Measurements from ENCODE around the gene SLC23A3. TPM values are rescaled to one million over a fixed set of nuclear protein-coding genes. Genes with fewer than 3 reads are reported as not detected.

SLC23A3 gene
- total RNA-seq, 1 experiment from 2014 or later: 1.7 TPM

- CTCF ChIA-PET: interaction anchor here (1.0 to 1.5 kb wide), 2 partner anchors 17 to 96 kb away, joined by 6 read pairs; no protein-coding TSS in a partner anchor
- ATAC-seq (peak; percentile 77), DNase-seq (peak; percentile 94)
- Histone ChIP-seq H3K27ac (ENCODE audit: low read length) (peak overlapping the region; percentile 76), H3K9me3 (ENCODE audit: low read length) (no peaks in the 10 kb centered on the region), H3K9ac (ENCODE audit: low read length) (peak overlapping the region; percentile 35; the same call in 1 of the 2 replicates), H3K4me3 (ENCODE audit: low read length) (peak overlapping the region; percentile 33; the same call in 1 of the 2 replicates), H3K36me3 (ENCODE audit: low read depth, low read length) (no peaks in the 10 kb centered on the region), H3K4me2 (ENCODE audit: low read length) (peak overlapping the region; percentile 78), H4K20me1 (ENCODE audit: low read length) (0 out of 2 replicates have a peak, but pooled peaks cover 4% of the 10 kb centered on the region), H3F3A (ENCODE audit: low read length, unreplicated experiment) (peaks cover 8% of the 10 kb centered on the region), H2AFZ (ENCODE audit: low read length) (no peak overlapping the region), H3K9me2 (replicated peaks; ENCODE audit: low read length) (no peaks in the 10 kb centered on the region), H3K27me3 (ENCODE audit: low read length) (no peaks in the 10 kb centered on the region), H3K4me1 (ENCODE audit: insufficient read depth, low read length) (peaks cover 61% of the 10 kb centered on the region), H3K79me2 (ENCODE audit: low read length) (no peaks in the 10 kb centered on the region)
- POLR2A ChIA-PET (ENCODE audit: unreplicated experiment): no interaction called here
- BruUV-seq (replicated peaks): no TSS peak
- TF ChIP-seq EZH2phosphoT487 (IDR thresholded peaks at IDR 0.05; ENCODE audit: borderline replicate concordance, low read length) (peak; percentile 54; the same call in 1 of the 2 replicates), EZH2 (IDR thresholded peaks at IDR 0.05; ENCODE audit: low read length, unreplicated experiment) (no peak)
- TF ChIP-seq, protein P1, sequence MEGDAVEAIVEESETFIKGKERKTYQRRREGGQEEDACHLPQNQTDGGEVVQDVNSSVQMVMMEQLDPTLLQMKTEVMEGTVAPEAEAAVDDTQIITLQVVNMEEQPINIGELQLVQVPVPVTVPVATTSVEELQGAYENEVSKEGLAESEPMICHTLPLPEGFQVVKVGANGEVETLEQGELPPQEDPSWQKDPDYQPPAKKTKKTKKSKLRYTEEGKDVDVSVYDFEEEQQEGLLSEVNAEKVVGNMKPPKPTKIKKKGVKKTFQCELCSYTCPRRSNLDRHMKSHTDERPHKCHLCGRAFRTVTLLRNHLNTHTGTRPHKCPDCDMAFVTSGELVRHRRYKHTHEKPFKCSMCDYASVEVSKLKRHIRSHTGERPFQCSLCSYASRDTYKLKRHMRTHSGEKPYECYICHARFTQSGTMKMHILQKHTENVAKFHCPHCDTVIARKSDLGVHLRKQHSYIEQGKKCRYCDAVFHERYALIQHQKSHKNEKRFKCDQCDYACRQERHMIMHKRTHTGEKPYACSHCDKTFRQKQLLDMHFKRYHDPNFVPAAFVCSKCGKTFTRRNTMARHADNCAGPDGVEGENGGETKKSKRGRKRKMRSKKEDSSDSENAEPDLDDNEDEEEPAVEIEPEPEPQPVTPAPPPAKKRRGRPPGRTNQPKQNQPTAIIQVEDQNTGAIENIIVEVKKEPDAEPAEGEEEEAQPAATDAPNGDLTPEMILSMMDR (conservative IDR thresholded peaks at IDR 0.05; ENCODE audit: low read depth, low read length): no peak
- intact Hi-C loops (cut with micrococcal nuclease): loop anchor here (2.0 kb wide), 1 partner anchor 29 kb away; no protein-coding TSS in a partner anchor
Observed at GRCh38 chr2:219125225-219125885, 44.5 kb downstream of the SLC23A3 start.

- DNase-seq (no peak), ATAC-seq (no peak)
- intact Hi-C loops (cut with micrococcal nuclease): loop anchor here (2.0 kb wide), 1 partner anchor 30 kb away; no protein-coding TSS in a partner anchor
- no peaks in the 10 kb centered on the region for H3K9me2 ChIP-seq (replicated peaks; ENCODE audit: low read length)
- no peaks in the 10 kb centered on the region for H3K27me3 ChIP-seq (ENCODE audit: low read length)
- H2AFZ ChIP-seq (ENCODE audit: low read length): no peak overlapping the region
- no peaks in the 10 kb centered on the region for H3K36me3 ChIP-seq (ENCODE audit: low read depth, low read length)
- H4K20me1 ChIP-seq (ENCODE audit: low read length): 0 out of 2 replicates have a peak, but pooled peaks cover 4% of the 10 kb centered on the region
- H3K9me3 ChIP-seq (ENCODE audit: low read length): no peaks in the 10 kb centered on the region
- peaks cover 8% of the 10 kb centered on the region for H3F3A ChIP-seq (ENCODE audit: low read length, unreplicated experiment)
- H3K4me2 ChIP-seq (ENCODE audit: low read length): peak overlapping the region; percentile 78
- BruUV-seq (replicated peaks): no TSS peak
- H3K4me3 ChIP-seq (ENCODE audit: low read length): no peak overlapping the region
- no peaks in the 10 kb centered on the region for H3K79me2 ChIP-seq (ENCODE audit: low read length)
- peak overlapping the region; percentile 52 for H3K27ac ChIP-seq (ENCODE audit: low read length)
- H3K9ac ChIP-seq (ENCODE audit: low read length): no peak overlapping the region
- ChIA-PET CTCF (no interaction called here), POLR2A (ENCODE audit: unreplicated experiment) (interaction anchor here (0.7 kb wide), 1 partner anchor 123 kb away, joined by 5 read pairs; no protein-coding TSS in a partner anchor)
- TF ChIP-seq, protein P1 (conservative IDR thresholded peaks at IDR 0.05; ENCODE audit: low read depth, low read length): no peak
- TF ChIP-seq EZH2 (IDR thresholded peaks at IDR 0.05; ENCODE audit: low read length, unreplicated experiment): no peak
- TF ChIP-seq EZH2phosphoT487 (IDR thresholded peaks at IDR 0.05; ENCODE audit: borderline replicate concordance, low read length): no peak
- peaks cover 61% of the 10 kb centered on the region for H3K4me1 ChIP-seq (ENCODE audit: insufficient read depth, low read length)
Observed at GRCh38 chr2:219124381-219125110, 45.3 kb downstream of the SLC23A3 start.
